ENCODE results near the gene CTH. TPM values are rescaled to one million over a fixed set of nuclear protein-coding genes. Genes with fewer than 3 reads are reported as not detected.

CTH gene
- total RNA-seq, 2 experiments from 2014 or later, result 2.3 to 2.7 TPM

DNA sequence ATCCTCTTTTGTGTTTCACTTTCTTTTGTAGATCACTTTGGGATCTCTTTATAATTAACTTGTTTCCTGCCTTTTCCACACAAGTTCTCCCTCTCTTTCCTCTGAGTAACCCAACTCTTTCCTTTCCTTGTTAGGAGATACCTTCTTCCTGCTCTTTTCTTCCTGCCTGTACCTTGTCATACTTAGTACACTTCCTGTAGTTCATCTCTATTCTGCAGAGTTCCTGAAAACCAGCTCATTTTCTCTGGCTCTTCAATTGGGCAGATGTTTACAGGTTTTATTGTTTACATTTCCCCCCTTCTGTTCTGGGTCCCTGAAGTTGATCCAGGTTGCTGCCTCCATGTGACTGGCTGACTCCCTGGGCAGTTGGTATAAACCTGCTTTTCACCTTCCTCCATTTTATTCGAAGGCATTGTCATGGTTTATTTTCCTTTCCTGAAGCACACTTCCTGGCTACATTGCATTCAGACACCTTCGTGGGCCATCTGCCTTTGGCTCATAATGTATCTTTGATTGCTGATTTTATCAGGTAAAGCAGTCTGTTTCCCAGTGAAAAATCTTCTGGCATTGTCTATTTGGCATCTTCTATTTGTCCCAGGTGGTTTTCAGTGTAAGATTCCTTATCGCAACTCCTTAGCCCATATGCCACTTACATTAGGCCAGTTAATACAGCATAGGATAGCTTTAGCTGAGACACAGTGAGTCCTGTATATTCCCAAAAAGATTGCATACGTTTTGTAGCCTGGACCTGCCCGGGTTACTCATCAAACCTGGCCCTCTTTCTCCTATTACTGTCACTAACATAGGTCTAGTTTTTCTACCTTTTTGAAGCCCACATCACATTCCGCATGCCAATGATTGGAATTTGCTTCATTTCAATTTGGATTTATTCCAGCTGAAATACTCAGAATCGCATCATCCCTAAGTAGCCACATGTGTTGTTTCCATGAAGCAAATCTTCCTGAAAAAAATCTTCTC lies 15.4 kb downstream of the CTH start:
- peak overlapping the region; percentile 37 for H3K27ac Mint-ChIP-seq
- no peak overlapping the region for H3K4me3 Mint-ChIP-seq
- DNase-seq (no peak), ATAC-seq (ENCODE audit: low read depth) (no peak)
- no peaks in the 10 kb centered on the region for H3K27me3 Mint-ChIP-seq
- POLR2A ChIA-PET, result no interaction called here
- H3K4me1 Mint-ChIP-seq, result peaks cover 8% of the 10 kb centered on the region
- H3K9me3 Mint-ChIP-seq, result no peaks in the 10 kb centered on the region
- H3K36me3 Mint-ChIP-seq, result no peaks in the 10 kb centered on the region

- Mint-ChIP-seq H3K4me1 (peaks cover 8% of the 10 kb centered on the region), H3K27ac (no peak overlapping the region), H3K4me3 (no peak overlapping the region), H3K9me3 (no peaks in the 10 kb centered on the region), H3K27me3 (no peaks in the 10 kb centered on the region), H3K36me3 (no peaks in the 10 kb centered on the region)
- POLR2A ChIA-PET, result no interaction called here
- DNase-seq (no peak), ATAC-seq (ENCODE audit: low read depth) (no peak)
Observed at GRCh38 chr1:70427976-70428375, 16.9 kb downstream of the CTH start.

GRCh38 chr1:70429219-70429618 lies 18.2 kb downstream of the CTH start:
- Mint-ChIP-seq H3K36me3 (no peaks in the 10 kb centered on the region), H3K27me3 (no peaks in the 10 kb centered on the region), H3K27ac (no peak overlapping the region), H3K4me3 (no peak overlapping the region), H3K9me3 (no peaks in the 10 kb centered on the region), H3K4me1 (peaks cover 8% of the 10 kb centered on the region)
- ATAC-seq (ENCODE audit: low read depth) (no peak), DNase-seq (no peak)
- POLR2A ChIA-PET, result no interaction called here

GRCh38 chr1:70429757-70430156 lies 18.7 kb downstream of the CTH start:
- H3K36me3 Mint-ChIP-seq, result no peaks in the 10 kb centered on the region

DNA sequence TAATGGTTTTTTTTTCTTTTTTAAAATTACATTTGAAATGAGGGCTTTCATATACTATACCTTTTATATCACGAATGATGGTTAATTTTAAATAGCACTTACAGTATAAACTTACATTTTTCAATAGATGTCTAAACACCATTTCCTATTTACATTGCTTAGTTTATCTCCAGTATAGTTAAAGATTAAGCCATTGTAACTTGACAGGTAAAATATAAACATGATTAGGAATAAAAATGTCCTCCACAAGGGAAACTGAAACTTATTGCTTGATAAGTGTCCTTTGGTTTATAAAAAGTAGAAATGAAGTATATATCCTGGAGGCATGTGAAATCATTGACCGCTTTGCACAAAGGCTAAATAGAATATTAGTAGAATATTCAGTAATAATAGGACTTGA lies 20.2 kb downstream of the CTH start:
- no peaks in the 10 kb centered on the region for H3K27me3 Mint-ChIP-seq
- no peak for ATAC-seq (ENCODE audit: low read depth)
- no peaks in the 10 kb centered on the region for H3K9me3 Mint-ChIP-seq
- H3K4me1 Mint-ChIP-seq, result peaks cover under 1% of the 10 kb centered on the region
- no peak overlapping the region for H3K27ac Mint-ChIP-seq
- no peak for DNase-seq
- H3K4me3 Mint-ChIP-seq, result no peak overlapping the region
- no peaks in the 10 kb centered on the region for H3K36me3 Mint-ChIP-seq
- POLR2A ChIA-PET, result no interaction called here

More at GRCh38 chr1:70429757-70430156, 18.7 kb downstream of the CTH start:
- H3K27ac Mint-ChIP-seq, result no peak overlapping the region
- DNase-seq (no peak), ATAC-seq (ENCODE audit: low read depth) (no peak)
- POLR2A ChIA-PET, result no interaction called here
- H3K4me3 Mint-ChIP-seq, result no peak overlapping the region
- peaks cover 8% of the 10 kb centered on the region for H3K4me1 Mint-ChIP-seq
- H3K27me3 Mint-ChIP-seq, result no peaks in the 10 kb centered on the region
- no peaks in the 10 kb centered on the region for H3K9me3 Mint-ChIP-seq

- no peaks in the 10 kb centered on the region for H3K4me1 Mint-ChIP-seq
- H3K9me3 Mint-ChIP-seq, result no peaks in the 10 kb centered on the region
- ATAC-seq (ENCODE audit: low read depth), result no peak
- POLR2A ChIA-PET, result no interaction called here
- H3K27me3 Mint-ChIP-seq, result no peaks in the 10 kb centered on the region
- no peak for DNase-seq
- H3K4me3 Mint-ChIP-seq, result no peak overlapping the region
- no peak overlapping the region for H3K27ac Mint-ChIP-seq
- no peaks in the 10 kb centered on the region for H3K36me3 Mint-ChIP-seq
Observed at GRCh38 chr1:70431874-70432273, 20.8 kb downstream of the CTH start.

DNA sequence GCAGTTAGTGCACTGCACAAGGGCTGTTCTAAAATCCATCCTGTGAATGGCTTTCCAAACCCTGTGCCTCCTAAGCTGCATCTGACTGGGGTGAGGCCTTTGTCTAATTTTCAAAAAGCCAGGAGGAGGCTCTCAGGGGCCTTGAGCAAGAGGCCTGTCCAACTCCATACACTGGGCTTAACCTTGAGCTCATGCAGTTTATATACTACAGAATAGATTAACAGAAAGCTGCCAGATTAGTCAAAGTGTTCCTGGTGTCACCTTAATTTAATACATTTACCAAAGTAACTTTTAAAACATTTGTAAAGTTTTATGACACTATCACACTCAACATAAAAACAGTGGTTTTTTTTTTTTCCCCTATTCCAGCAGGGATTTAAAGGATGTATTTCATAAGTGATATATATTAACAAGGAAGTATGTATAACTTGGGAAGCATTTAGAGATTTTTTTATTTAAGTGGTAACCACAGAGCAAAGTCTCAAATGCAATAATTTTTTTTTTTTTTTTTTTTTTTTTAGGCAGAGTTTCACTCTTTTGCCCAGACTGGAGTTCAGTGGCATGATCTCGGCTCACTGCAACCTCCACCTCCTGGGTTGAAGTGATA lies 23.3 kb downstream of the CTH start:
- Mint-ChIP-seq H3K4me1 (no peaks in the 10 kb centered on the region), H3K9me3 (no peaks in the 10 kb centered on the region), H3K27ac (no peak overlapping the region), H3K4me3 (no peak overlapping the region), H3K27me3 (no peaks in the 10 kb centered on the region), H3K36me3 (no peaks in the 10 kb centered on the region)
- POLR2A ChIA-PET, result no interaction called here
- DNase-seq (no peak), ATAC-seq (ENCODE audit: low read depth) (no peak)

DNA sequence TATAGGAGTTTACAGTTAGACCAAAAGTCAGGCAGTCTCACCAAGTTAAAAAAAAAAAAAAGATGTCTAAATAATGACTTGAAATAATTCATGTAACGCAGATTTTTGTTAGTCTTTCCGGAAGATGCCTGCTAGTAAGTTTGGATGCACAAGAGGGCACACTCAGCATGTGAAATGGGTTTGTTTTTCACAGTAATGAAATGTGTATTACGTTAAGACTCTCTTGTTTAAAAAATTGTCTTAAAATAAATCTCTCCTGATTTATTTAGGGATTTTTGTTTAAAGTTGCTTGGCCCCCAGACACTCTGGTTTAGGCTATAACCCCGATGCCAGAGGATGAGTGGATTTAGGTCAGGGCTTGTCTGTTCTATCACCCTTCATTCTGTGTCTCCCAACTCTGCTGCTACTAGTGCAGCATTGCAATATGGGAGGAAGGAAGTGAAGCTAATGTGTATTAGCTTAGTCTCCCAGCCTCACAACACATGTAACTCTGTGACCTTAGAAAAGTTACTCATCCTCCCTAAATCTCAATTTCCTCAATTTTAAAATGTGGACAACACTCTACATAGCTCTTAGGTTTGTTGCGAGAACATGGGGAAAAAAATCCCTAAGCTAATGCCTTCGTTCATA lies 25.7 kb downstream of the CTH start:
- Mint-ChIP-seq H3K36me3 (no peaks in the 10 kb centered on the region), H3K27ac (no peak overlapping the region), H3K9me3 (no peaks in the 10 kb centered on the region), H3K27me3 (no peaks in the 10 kb centered on the region), H3K4me1 (no peaks in the 10 kb centered on the region), H3K4me3 (no peak overlapping the region)
- ATAC-seq (ENCODE audit: low read depth) (no peak), DNase-seq (no peak)
- POLR2A ChIA-PET, result no interaction called here

DNA sequence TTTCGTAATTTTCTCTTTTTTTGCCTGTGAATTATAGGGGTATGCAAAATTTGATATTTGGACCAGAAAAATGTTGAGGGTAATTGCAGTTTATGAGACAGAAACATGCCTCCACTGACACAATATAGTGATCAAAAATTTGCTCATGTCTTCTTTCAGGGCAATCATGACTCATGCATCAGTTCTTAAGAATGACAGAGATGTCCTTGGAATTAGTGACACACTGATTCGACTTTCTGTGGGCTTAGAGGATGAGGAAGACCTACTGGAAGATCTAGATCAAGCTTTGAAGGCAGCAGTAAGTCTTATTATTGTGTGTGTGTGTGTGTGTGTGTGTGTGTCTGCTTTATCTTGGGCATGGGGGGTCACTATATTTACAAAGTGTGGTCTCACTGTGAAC lies 27.5 kb downstream of the CTH start:
- no peak overlapping the region for H3K4me3 Mint-ChIP-seq
- no peaks in the 10 kb centered on the region for H3K27me3 Mint-ChIP-seq
- no peaks in the 10 kb centered on the region for H3K36me3 Mint-ChIP-seq
- ATAC-seq (ENCODE audit: low read depth) (no peak), DNase-seq (no peak)
- POLR2A ChIA-PET, result no interaction called here
- H3K27ac Mint-ChIP-seq, result no peak overlapping the region
- no peaks in the 10 kb centered on the region for H3K4me1 Mint-ChIP-seq
- H3K9me3 Mint-ChIP-seq, result no peaks in the 10 kb centered on the region

DNA sequence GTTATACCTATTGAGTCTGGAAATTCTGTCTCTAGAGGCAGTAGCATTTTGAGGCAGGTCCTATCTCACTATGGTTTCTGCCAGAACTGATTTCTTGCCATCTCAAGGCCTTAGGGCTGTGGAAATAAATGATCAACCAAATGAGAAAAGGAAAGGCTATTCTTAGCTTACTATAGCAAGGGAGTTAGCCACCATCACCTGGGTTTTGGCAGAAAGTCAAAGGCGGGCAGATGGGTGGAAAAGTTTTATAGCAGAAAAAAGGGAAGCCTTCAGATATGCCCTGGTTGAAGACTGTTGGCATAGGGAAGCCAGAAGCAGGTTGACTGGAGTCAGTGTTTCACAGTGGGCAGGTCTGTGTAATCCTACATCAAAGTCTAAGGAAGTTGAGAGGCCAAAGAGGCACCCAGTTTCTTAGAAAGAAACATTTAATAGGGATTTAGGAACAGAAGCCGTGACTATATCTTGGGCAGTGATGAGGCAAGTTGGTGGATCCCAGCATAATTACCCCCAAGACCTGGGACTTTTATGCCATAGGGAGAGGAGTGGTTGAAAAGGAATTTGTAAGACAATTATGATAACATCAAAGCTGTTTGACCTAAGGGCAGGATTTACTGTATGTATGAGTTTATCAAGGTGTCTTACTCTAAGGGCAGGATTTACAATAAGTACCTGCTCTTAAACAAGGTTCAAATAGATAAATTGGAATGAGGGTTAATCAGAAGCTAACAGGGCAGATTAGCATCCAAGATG lies 29.7 kb downstream of the CTH start:
- Mint-ChIP-seq H3K36me3 (no peaks in the 10 kb centered on the region), H3K9me3 (no peaks in the 10 kb centered on the region), H3K27me3 (no peaks in the 10 kb centered on the region), H3K4me3 (no peak overlapping the region), H3K27ac (no peak overlapping the region), H3K4me1 (no peaks in the 10 kb centered on the region)
- ATAC-seq (ENCODE audit: low read depth) (no peak), DNase-seq (no peak)
- POLR2A ChIA-PET, result no interaction called here

DNA sequence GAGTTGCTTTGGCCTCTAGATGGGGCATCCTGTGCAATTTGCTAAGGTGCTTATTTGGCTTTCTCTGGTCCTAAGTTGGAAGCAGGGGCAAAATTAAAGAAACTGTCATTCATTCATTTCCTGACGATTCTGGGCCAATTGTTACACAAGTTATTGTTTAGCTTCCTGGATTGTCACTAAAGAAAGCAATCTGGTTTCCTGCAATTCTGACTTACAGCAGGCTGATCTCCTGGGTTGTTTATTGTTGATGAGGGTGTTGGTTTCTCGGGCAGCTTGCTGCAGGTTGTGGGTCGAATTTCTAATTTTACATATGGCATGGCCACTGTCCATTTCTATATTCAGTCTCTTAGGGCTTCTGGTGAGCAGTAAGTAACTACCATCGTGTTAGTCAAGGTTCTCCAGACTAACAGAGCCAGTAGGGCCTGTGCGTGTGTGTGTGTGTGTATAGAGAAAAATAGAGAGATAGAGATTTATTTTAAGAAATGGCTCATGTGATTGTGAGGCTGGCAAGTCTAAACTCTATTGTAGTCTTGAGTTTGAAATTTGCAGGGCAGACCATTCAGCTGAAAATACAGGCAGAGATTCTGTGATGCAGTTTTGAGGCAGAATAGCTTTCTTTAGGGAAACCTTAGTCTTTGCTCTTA lies 30.4 kb downstream of the CTH start:
- Mint-ChIP-seq H3K27ac (no peak overlapping the region), H3K9me3 (no peaks in the 10 kb centered on the region), H3K4me1 (no peaks in the 10 kb centered on the region), H3K27me3 (no peaks in the 10 kb centered on the region), H3K36me3 (no peaks in the 10 kb centered on the region), H3K4me3 (no peak overlapping the region)
- ATAC-seq (ENCODE audit: low read depth) (no peak), DNase-seq (no peak)
- POLR2A ChIA-PET, result no interaction called here

DNA sequence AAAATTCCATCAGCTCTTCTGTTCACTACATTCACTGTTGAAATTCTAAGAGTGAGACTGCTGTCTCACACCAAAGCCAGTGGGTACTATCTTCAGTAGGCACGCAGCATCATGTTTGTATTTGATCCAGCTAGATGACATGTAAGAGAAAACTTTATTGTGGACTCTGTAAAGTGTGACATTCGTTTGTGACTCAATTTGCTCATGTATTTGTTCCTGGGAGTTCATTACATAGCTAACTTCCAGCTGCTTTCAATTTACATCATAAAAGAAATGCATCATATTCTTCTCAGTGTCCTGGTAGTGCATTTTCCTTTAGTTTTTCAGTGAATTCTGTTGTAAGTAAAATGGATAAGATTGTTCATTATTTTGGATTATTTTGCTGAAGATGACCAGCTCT lies 31.4 kb downstream of the CTH start:
- H3K4me1 Mint-ChIP-seq, result no peaks in the 10 kb centered on the region
- H3K4me3 Mint-ChIP-seq, result no peak overlapping the region
- DNase-seq (no peak), ATAC-seq (ENCODE audit: low read depth) (no peak)
- POLR2A ChIA-PET, result no interaction called here
- no peaks in the 10 kb centered on the region for H3K9me3 Mint-ChIP-seq
- H3K27ac Mint-ChIP-seq, result no peak overlapping the region
- no peaks in the 10 kb centered on the region for H3K36me3 Mint-ChIP-seq
- no peaks in the 10 kb centered on the region for H3K27me3 Mint-ChIP-seq

GRCh38 chr1:70443739-70444138 lies 32.7 kb downstream of the CTH start:
- DNase-seq, result no peak
- no peaks in the 10 kb centered on the region for H3K36me3 Mint-ChIP-seq
- H3K9me3 Mint-ChIP-seq, result no peaks in the 10 kb centered on the region
- ATAC-seq (ENCODE audit: low read depth), result no peak
- H3K4me3 Mint-ChIP-seq, result no peak overlapping the region
- H3K4me1 Mint-ChIP-seq, result no peaks in the 10 kb centered on the region
- H3K27ac Mint-ChIP-seq, result no peak overlapping the region
- POLR2A ChIA-PET, result no interaction called here
- H3K27me3 Mint-ChIP-seq, result no peaks in the 10 kb centered on the region
